ENCODE results near the gene APH1A. TPM values are rescaled to one million over a fixed set of nuclear protein-coding genes. Genes with fewer than 3 reads are reported as not detected.
"Not testable (repeated sequence)": the region's sequence is repeated elsewhere in the genome, so short reads cannot be mapped to it uniquely, and the experiment has no call there.

Gene APH1A
- 113 TPM for total RNA-seq

DNA sequence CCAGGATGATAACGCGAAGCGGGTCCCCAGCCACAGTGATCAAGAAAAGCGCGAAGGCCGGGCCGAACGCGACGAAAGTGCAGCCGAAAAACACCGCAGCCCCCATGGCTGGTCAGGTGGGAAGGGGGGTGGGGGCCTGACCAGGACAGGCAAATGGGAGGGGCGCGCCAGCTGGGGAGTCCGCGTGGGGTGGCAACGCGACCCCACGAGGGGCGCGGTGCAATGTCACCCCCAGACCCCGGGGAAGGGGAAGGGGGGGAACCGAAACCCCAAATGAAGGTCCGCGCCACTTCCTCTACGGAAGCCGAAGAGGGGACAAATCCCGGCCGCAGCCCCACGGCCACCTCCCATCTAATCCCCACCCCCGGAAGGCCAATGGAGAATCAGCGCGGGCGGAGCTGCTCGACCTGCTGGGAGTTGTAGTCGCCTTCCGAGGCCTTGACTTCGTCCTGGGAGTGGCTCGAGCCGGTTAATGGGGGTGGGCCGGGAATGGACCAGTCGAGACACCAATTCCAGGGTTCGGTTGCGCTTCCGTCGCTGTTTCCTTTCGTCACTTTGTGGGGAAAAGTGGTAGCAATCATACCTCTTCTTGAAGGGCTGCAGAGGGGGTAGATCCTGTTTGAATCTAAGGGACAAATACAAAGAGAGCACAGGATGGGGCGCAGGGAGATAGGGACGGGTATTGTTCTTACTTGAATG lies at the start of gene APH1A:
TSS of gene APH1A (minus strand) at position 312 of the 699 bp plus-strand sequence. CDS start at position 106, 206 bp downstream.
- ATAC-seq = peak; percentile 97

DNA sequence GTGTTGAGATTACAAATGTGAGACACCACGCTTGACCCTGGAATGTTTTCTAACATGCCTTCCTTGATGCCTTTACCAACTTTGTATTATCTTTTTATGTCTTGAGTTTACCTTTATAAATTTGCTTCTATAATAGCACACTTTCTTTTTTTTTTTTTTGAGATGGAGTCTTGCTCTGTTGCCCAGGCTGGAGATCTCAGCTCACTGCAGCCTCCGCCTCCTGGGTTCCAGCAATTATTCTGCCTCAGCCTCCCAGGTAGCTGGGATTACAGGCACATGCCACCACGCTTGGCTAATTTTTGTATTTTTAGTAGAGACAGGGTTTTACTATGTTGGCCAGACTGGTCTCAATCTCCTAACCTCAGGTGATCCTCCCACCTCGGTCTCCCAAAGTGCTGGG lies 45.9 kb upstream of the APH1A start:
- ATAC-seq = not testable (repeated sequence)

DNA sequence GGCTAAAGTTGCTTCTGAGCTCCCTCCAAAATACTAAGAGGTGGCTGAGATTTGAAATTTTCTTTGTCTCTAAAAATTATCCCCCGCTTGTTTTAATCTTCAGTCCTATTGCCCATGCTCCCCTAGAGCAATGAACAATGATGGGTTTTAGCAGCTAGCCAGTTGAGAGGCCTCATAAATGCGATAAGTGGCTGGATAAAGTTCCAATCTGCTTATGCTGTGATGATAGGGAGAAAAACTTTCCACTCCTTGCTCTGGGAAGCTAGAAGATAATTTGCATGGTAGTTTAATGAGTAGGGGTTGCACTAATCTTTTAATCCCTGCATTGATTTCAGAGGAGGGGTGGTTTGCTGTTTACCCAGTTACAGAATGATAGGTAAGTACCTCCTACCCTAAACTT lies 42.9 kb upstream of the APH1A start:
- no peak for ATAC-seq

DNA sequence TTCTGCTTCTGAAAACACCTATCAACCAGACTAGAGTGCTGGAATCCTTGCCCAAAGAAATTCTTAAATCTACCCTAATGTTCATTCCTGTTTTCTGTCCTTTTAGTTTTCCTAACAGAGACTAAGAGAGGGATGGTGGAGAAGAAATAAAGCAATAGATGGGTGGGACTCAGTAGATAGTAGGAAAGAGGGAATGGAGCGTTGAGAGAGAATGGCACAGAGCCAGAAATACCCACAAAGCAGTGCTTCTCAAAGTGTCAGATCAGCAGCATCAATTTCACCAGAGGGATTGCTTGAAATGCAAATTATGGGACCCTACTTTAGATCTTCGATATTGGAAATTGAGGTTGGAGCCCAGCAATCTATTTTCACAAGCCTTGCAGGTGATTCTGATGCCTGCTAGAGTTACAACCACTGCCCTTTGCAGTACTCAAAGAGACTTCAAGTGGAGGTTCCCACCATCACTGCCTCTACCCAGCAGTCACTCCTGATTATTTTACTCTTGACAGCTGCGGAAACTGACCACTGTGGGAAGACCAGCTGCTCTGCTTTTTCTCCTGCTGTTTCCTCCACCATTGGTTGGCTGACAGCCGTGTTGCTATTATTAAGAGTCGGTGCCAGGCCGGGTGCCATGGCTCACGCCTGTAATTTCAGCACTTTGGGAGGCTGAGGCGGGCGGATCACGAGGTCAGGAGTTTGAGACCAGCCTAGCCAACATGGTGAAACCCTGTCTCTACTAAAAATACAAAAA lies 41.1 kb upstream of the APH1A start:
- ATAC-seq = no peak

DNA sequence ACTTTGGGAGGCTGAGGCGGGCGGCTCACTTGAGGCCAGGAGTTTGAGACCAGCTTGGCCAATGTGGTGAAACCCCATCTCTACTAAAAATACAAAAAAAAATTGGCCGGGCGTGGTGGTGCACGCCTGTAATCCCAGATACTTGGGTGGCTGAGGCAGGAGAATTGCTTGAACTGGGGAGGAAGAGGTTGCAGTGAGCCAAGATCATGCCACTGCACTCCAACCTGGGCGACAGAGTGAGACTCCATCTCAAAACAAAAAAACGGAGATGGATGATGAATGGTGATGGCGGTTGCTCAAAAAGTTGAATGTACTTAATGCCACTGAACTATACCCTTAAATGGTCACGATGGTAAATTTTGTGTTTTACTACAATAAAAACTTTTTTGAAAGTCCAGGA lies 39.8 kb upstream of the APH1A start:
- ATAC-seq = not testable (repeated sequence)

DNA sequence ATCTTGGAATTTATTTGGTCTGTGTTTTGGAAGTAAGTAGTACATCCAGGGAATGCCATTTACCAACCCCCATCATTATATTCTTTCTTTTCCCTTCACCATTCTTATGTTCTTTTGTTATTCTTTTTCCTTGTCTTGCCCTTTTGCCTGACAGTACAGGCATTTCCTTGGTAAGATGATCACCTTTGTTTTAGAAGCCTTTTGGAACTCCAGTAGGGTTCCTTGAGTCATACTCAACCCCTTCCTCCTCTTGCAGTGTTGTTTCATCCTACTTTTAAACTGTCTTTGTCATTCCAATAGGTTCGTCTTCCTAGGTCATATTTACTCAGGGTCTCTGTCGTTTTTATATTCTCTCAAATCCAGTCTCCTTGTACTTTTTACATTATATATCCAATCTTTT lies 34.1 kb upstream of the APH1A start:
- ATAC-seq = no peak

DNA sequence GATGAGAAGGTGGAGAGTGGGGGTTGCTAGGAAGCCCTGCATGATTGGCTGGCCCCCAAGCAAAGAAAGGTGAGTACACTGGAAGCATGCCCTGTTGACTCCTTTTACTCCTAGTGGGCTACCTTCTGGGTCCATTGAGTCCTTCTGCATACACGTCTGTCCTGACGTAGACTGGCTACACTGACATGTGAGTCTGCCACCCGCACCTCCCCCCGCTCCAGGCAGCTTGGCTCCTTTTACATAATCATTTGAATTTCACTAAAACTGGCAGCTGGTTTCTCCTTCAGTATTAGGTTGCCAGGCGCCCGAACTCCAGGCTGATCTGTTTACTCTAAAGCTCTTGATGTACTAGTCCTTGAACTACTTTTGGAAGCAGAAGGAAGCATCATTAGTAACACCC lies 33.5 kb upstream of the APH1A start:
- no peak for ATAC-seq

DNA sequence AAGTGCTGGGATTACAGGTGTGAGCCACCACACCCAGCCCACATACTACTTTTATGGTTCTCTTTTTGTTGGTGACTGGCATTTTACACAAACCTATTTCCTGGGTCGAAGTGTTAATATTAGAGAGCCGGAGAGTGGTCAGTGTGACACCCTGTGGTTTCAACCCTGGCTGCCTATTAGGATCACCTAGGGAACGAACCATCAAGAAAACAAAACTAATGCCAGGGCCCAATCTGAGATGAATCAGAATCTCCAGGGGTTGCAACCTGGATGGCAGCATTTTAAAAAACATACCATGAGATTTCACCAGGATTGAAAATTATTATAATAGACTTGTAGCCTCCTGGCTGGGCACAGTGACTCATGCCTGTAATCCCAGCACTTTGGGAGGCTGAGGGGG lies 30.9 kb upstream of the APH1A start:
- ATAC-seq = no peak

DNA sequence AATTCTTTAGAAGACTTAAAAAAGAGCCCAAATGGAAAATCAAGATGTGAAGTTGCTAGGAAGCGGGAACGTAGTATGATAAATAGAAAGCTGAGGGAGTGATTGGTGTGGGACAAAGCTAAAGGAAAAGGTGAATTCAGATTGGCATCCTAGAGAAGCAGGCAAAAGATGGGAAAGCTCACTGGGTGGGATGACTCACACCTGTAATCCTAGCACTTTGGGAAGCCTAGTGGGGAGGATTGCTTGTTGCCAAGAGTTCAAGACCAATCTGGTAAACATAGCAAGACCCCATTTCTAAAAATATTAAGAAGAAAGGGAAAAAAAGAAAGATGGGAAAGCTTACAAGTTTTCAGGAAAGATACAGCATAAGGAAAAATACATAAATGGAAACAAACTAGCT lies 26.7 kb upstream of the APH1A start:
- ATAC-seq = no peak

DNA sequence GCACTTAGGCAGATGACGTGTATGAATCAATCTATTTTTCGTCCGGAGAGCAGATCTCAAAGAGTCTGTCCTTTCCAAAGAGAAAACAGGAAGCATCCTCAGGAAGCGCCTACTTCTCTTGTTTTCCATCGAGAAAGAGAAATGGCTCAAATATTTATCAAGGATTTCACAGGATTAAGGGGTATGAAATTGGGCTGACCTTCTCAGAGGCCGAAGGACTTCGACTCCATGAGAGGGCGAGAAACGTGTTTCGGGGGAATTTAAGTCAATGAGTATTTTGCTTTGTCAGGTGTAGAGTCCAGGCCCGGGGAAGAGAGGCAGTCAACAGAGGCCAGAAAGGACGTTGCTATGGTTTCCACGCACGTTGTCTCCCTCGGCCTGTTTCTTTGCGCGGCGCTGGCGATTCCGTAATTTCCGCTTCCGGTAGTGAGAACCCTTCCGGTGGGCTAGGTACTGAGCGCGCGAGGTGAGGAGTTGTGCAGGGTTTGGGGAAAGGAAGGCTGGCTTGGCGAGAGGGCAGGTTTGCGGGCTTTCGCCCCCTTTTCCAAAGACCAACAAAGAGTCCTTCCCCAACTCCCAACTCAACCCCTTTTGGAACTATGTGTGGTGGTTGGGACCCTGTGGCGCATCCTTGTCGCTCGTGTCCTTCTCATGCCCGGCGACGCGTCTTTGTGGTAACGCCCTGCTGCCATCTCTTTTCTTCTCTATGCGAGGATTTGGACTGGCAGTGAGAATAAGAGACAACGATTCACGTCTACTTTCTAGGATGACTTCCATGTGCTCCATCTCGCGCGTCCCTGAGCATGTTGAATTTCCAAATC lies 24.8 kb upstream of the APH1A start, which contains the start of gene MRPS21:
TSS of gene MRPS21 (plus strand) at position 429 of the 821 bp plus-strand sequence. CDS start 506 bp downstream, outside the sequence.
- peak; percentile 97 for ATAC-seq

DNA sequence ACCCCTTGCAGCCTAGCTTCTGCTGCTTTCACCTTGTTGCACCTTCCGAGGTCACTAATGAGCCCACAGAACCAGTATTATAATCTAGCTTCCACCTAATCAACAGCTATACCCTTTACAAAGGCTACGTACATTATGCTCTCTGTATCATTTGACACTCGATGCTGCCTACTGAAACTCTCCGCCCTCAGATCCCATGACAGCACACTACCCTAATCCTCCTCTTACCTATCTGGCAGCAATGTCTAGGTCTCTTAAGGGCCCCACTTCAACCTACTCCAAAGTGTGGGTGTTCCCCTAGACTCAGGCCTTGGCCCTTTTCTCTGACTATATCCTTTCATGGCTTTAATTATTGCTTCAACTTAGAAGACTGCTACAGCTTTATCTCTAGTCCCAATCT lies 20.0 kb upstream of the APH1A start:
- no peak for ATAC-seq

DNA sequence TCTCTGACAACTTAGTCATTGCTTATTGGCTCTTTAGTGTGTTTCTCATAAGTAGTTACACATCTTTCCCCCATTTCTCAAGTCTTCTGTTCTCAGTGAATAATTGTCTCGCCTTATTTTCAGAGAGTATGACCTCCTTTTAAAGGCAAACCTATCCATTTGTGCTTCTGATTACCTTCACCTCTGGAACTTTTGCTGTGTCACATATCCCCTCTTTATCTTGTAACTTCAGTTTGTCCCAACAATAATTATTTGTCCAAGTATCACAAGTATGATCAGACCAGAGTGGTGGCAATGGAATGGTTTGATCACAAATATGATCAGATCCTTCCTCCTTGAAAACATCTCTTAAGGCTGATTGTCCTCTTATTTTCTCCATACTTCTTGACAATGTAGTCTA lies 19.6 kb upstream of the APH1A start:
- no peak for ATAC-seq

DNA sequence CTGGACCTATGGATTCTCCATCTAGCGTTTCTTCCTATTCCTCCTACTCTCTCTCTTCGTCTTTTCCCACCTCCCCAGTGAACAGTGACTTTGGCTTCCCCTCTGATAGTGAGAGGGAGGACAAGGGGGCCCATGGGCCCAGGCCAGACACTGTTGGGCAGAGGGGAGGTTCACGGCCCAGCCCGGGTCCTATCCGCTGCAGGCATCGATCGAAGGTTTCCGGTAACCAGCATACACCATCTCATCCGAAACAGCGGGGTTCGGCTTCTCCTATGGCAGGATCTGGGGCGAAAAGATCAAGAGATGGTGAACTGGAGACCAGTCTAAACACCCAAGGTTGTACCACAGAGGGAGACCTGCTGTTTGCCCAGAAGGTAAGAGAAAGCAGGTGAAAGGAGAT lies 14.4 kb upstream of the APH1A start:
- ATAC-seq = no peak

DNA sequence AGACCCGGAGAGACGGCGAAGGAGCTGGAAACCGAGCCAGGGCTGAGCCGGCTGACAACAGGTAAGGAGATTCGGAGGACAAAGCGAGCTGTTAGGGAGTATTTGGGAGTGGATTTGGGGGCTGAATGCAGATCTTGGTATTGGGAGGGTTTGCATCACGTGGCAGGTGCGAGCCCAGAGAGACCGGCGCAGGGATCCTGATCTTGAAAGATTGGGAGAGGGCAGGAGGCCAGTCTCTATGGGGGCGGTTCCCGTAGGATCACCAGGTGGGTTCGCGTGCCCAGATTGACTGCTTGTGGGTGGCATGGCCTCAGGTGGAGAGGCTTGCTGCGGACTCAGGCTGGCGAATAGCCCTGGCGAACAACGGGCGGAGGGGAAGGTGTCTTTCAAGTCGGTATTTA lies 13.7 kb upstream of the APH1A start:
- peak; percentile 22 for ATAC-seq

DNA sequence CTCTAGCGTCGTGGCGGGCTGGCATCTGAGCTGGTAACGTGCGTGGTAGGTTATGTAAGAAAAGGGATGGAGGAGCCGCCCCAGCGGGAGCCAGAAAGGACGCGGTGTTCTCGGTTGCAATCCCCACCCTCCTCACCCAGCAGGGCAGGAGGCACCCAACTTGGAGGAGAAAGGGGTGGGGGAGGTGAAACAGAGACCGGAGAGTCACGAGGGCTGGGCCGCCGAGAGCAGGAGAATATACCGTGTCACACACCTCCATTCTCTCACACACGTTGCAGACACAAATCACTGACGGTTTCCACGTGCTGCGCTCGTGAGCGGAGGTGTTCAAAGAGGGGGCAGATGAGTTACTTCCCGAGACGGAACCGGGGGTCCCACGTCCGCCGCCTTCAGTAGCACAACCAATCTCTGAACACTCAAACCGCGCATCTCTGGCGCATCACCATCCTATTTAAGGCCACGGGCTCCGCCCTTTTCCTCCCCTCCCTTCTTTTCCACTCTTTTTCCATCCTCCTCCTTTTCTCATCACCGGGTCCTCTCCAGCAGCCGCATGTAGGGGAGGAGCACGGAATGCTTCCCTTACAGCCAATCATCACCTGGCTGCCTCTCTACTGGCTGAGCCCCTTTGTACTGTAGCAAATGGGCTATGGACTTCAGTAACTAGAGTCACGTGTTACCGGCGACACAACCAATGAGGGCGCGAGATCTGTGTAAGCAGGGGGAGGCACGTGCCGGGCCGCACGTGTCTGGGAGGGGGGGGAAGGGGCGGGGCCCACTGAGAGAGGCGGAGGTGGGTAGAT lies 13.1 kb upstream of the APH1A start, which contains the start of gene CIART:
TSS of gene CIART (plus strand) at position 797 of the 800 bp plus-strand sequence. CDS start 714 bp downstream, outside the sequence.
- peak; percentile 95 for ATAC-seq

DNA sequence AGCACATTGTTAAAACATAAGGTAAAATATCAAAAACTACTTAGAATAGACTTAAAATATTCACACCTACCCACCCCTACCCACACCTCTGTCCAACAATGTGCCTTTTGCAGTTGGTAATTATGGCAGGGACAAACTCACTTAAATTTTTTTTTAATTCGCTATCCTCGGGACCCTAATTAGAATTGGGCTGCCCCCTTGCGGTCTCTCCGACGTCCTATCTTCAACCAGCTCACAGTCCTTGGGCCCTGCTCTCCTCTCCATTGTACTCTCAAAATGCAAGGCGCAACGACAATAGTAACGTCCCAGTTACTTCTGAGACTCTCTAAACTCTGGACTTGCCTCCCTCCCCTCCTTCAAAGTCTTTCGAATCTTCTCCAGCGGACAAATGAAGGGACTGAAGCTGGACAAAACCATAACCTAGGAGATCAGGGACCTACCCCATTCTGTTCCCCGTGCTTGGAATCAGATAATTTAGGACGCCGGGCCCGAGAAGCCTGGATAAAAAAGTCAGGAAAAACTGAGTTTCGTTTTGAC lies 12.5 kb upstream of the APH1A start:
- peak; percentile 54 for ATAC-seq

DNA sequence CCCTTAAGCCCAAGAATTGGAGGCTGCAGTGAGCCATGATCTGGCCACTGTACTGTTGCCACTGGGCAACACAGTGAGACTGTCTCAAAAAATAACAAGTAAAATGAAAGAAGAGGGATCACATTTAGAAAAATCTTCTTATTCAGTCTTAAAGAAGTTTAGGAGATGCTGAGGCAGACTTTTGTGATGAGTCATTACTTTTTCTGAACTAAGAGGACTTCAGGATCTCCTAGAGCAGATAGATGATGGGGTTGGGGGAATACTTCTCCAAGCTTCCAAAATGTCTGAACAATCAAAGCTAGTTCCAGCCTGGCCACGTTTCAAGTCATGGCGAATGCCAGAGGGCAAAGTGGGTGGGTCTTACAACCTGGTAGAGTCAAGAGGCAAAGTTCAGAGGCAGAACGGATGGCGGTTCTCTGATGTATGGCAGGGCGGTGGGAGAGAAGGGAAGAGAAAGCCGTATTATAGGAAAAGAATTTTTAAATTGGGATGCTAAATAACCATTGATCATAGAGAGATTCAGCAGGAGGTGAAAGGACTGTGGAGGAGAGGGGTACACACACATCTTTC lies 11.4 kb upstream of the APH1A start:
- ATAC-seq = no peak

DNA sequence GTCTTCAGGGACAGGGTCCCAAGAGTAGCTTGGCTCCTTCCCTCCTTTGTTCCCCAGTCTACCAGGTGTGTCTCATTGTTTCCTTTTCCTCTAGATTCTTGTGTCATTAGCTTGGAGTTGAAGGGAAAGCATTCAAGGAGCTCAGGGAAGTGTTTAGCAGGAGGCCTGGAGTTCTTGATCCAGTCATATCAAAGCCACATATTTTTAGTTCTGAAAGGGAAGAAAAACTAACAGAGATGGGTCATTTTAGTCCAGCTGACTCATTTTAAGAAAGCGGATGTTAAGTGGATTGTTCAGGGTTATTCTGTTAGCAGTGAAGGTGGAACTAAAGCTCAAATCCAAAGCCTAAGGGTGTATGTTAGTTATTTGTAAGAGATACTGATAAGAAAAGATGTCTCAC lies 4.5 kb upstream of the APH1A start:
- ATAC-seq = no peak

DNA sequence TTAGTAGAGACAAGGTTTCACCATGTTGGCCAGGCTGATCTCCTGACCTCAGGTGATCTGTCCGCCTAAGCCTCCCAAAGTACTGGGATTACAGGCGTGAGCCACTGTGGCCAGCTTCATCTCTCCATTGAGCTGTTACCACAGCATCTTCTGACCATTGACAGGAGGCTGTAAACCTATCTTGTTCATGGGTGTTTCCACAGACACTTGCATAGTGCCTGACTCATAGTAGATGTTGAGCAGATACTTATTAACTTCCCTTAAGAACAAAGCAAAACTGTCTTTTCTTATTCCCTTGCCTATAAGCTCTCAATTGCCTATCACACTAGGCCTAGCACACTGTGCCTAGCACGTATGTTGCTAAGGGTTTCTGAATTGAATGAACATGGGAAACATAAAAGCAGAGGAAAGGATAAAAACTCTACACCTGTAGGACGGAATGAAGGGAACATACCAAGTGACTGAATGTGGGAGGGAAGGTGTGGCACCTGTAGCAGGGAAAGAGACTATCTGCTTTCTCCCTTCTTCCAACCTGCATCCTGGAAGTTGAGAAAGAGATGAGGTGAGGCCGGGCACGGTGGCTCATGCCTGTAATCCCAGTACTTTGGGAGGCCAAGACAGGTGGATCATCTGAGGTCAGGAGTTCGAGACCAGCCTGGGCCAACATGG lies 2.6 kb upstream of the APH1A start:
- no peak for ATAC-seq

DNA sequence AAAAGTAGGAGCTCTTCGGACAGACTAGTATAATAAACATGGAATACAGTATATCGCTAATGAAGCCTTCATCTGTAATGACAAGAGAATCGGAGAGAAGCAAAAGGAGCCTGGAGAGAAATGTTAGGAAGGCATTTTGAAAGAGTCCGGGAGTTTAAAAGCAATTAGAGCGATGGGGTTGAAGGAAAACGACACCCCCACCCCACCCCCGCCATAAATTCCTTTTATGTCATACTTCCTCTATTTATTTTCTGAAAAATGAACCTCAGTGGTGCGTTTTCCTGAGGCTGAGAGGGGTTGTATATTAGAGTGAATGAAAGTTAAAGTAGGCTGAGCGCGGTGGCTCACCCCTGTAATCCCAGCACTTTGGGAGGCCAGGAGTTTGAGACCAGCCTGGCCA lies 635 bp upstream of the APH1A start:
- ATAC-seq = no peak

DNA sequence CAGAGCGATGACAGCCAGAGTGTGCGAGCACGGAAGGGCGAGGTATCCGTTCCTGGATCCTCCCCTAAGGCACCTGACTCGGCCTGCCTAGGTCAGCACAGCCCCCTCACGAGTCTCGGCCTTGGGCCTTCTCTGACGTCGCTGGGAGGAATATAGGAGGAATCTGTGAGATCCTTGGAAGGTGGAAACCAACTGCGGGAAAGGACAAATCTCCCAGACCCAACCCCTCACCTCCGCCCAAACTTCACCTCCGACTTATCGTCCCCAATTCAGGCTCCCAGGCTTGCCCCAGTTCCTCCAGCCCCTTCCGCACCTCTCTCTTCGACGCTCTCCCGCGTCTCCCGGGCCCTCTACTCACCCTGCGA lies 494 bp downstream of the APH1A start:
- ATAC-seq = peak; percentile 84

Measured in esophagus mucosa (tissue), 1 donor.